ENCODE measurements around the gene PPP2R2B.

GRCh38 chr5:146690880-146691355 lies 187.6 kb downstream of the PPP2R2B start:
- TF ChIP-seq CTCF (IDR thresholded peaks at IDR 0.05) (no peak), POLR2A (IDR thresholded peaks at IDR 0.05) (no peak)

Measured in Peyer's patch (tissue), 4 donors.